GM20000 (cell line): ENCODE measurements around the gene TFAP2E.
A peak's percentile ranks its signal among the peaks of the same experiment; 100 is the strongest.

Source experiments
- DNase-seq: peaks from one replicate; pipeline ENCODE4 v3.0.0; 2012; ENCODE audit warnings: low spot score
- TF ChIP-seq, protein P1 (sequence below): IDR thresholded peaks from 2 replicates; pipeline ENCODE4 v1.5.1; 2012; ENCODE audit warnings: mild to moderate bottlenecking, control low read depth; ENCODE audit errors: extremely low read depth, missing control alignments

The TFAP2E gene

DNA sequence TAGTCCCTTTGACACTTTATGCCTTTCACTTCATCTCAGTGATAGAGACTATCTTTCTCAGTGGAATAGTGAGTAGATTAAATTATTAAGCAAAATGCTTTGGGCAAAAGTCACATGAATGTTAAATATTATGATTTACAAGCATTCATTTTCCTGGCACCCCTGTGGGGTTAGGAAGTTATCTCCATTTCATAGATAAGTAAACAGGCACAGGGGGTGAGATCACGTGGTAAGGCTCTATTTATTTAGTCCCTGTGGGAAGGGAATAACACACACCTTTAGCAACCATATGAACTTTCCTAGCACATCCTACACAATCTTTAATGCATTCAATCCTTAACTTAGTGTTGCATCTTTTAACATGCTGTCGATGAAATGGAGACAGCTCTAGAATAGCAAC lies 55.9 kb downstream of the TFAP2E start:
- TF ChIP-seq, protein P1, sequence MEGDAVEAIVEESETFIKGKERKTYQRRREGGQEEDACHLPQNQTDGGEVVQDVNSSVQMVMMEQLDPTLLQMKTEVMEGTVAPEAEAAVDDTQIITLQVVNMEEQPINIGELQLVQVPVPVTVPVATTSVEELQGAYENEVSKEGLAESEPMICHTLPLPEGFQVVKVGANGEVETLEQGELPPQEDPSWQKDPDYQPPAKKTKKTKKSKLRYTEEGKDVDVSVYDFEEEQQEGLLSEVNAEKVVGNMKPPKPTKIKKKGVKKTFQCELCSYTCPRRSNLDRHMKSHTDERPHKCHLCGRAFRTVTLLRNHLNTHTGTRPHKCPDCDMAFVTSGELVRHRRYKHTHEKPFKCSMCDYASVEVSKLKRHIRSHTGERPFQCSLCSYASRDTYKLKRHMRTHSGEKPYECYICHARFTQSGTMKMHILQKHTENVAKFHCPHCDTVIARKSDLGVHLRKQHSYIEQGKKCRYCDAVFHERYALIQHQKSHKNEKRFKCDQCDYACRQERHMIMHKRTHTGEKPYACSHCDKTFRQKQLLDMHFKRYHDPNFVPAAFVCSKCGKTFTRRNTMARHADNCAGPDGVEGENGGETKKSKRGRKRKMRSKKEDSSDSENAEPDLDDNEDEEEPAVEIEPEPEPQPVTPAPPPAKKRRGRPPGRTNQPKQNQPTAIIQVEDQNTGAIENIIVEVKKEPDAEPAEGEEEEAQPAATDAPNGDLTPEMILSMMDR = no peak
- DNase-seq = no peak

DNA sequence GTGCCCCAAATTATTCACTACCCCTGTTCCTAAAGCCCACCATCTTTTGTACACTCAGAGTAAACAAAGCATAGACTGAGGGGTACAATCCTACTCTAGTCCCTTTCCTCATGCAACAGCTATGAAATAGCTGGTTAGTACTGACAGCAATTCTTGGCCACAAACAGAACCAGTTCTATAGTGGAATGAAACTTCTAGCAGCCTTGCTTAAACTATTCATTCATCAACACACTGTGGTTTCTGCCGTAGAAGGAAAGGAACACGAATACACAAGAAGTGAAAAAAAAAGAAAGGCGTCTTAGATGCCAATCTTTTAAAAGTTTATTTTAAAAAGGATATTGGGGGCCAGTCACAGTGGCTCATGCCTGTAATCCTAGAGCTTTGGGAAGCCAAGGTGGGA lies 58.3 kb downstream of the TFAP2E start:
- no peak for DNase-seq
- TF ChIP-seq, protein P1 = no peak

DNA sequence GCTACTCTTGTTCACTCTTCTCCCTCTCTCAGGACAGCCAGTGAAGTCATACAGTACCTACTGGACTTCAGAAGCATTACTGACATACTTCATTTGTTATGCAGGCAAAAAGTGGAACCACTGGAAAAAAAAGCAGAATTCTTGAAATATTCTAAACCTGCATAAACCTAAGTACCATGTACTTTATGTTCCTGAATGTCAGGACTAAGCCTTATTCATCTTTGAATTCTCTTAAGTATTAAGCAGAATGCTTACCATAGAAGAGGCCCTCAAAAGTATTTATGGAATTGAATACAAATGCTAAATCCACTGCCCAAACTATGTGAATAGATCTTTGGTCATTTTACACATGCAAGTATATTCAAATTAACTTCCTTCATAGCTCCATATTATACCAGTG lies 60.4 kb downstream of the TFAP2E start:
- no peak for DNase-seq
- TF ChIP-seq, protein P1 = no peak

DNA sequence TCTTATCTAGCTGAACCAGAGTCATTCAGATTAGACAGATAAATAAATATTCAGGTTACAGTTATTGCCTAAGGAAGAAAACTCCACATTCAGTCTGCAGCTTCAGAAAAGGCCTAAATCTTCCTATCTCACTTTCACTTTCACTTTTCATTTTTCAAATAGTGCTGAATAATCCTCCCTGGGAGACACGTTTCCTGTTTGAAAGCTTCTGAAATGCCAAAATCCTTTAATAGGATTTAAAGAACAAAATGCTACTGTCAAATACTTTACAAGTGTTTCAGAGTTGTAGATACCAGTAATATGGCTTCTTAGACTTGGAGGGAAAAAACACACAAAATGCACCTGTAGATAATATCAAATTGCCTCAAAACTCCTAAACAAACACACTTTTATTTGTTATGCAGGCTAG lies 64.3 kb downstream of the TFAP2E start:
- DNase-seq = peak; percentile 34
- TF ChIP-seq, protein P1 = no peak

DNA sequence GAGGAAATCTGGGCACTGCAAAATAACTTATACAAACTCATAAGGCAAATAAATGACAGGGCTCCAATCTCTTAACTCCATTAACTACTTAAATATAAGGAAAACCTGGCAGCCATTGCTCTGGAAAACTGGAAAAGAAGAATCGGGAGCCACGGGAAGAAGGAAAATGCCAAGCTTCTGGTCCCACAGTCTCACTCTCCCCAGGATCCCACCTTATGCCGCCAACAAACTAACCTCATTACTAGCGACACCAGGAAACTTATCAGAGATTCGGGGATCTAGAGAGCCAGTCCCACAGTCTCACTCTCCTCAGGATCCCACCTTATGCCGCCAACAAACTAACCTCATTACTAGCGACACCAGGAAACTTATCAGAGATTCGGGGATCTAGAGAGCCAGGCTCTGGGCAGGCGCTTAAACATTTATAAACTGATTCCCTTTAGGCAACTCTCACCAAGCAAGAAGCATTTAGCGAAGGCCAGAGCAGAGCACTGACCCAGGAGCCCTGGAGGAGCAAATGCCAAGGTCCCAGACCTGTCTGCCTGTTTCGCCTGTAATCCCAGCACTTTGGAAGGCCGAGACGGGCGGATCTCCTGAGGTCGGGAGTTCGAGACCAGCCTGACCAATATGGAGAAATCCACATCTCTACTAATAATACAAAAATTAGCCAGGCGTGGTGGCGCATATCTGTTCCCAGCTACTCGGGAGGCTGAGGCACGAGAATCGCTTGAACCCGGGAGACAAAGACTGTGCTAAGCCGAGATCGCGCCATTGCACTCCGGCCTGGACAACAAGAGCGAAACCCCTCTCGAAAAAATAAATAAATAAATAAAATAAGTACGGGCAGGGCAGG lies 67.5 kb downstream of the TFAP2E start:
- TF ChIP-seq, protein P1 = no peak
- DNase-seq = no peak

DNA sequence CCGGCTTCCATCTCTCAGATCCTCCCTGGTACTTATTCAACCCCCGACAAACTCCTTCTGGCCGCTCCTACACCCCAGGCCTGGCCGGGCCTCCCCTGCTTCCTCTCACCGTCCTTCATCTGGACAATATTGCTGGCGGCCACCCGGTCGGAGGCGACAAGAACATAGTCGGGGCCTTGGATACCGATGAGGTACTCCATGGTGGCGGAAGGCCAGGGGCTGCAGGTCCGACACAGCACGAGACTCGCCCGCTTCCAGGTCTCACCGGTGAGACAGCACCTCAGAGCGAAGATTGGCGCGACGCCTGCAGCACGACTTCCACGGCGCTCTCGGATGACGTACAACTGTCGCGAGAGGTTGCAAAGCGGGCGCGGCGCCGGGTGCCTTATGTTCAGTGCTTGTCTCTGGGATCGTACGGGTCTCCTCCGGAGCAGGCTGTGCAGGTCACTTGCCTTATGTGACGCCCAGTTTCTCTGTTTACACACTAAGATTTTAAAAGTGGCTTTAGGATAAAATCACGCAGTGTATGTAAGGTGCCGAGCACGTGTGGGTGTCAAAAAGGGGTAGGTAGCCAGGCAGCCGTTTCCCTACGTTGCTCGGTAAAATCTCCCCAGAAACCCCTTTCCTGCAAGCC lies 68.2 kb downstream of the TFAP2E start, which contains the start of gene PSMB2:
Gene PSMB2 (minus strand): TSS at position 294 of the 634 bp plus-strand sequence. CDS start 94 bp downstream, at position 200.
- peak; percentile 87 for DNase-seq
- TF ChIP-seq, protein P1 = no peak

DNA sequence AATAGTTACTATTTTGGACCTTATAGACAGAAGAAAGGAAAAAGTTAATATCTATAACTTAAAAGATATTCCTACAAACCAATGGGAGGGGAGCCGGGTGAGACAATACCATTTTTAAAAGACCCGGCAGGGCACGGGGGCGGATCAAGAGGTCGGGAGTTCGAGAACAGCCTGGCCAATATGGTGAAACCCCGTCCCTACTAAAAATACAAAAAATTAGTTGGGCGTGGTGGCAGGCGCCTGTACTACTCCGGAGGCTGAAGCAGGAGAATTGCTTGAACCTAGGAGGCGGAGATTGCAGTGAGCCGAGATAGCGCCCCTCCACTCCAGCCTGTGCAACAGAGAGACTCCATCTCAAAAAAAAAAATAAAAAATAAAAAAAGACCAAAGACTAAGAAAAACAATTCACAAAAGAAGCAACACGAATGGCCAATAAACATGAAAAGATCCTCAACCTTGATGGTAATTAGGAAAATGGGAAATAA lies 69.4 kb downstream of the TFAP2E start:
- DNase-seq = no peak
- TF ChIP-seq, protein P1 = no peak
